SHP77 (cell line): ENCODE data around the gene KRTAP4-16.
"Not testable (repeated sequence)": the region's sequence is repeated elsewhere in the genome, so short reads cannot be mapped to it uniquely, and the experiment has no call there.

Experiments used
- DNase-seq, 2 experiments: peaks; one replicate each; lab custom pipeline; 2025; lab: John Stamatoyannopoulos, UW

The KRTAP4-16 gene

DNA sequence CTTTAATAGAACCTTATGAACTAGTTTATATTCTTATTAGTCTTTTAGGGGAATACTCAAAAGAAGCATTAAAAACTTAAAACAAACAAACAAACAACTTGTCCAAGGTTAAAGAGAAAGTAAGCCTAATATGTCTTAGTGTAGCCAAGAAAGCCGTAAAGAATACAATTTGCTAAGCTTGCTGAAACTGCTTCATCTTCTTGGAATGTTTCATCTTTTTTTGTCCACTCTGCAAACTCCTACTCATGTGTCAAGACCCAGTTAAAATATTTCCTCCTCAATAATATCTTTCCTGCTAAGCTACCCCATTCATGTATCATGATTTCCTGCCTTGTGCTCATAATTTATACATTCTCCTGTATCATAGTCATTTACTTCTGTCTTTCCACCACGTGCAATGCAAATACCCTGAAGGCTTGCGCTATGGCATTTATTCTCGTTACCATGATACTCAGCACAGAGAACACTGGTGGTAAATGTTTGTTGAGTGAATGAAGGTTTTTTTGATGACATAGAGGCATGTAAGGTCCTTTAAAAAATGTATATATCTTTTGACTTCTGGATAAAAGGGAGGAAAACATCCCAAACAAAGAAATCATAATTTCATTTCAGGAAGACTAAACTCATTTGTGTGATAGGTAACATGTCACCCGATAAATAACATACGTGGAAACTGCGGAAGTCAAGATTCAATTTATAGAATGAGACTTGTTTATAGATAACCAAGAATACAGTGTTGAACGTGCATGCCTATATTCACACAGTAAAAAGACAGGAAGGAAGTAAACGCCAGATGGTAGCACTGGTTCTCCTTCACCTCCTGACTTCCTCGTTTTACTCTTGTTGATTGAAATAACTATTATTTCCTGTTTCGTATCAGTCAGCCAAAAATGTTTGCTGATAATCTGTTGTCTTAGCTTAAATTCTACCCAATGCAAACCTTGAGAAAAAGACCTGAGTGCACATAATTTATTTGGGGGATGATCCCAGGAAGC, 18.0 kb upstream of the KRTAP4-16 start:
- DNase-seq = not testable (repeated sequence)

DNA sequence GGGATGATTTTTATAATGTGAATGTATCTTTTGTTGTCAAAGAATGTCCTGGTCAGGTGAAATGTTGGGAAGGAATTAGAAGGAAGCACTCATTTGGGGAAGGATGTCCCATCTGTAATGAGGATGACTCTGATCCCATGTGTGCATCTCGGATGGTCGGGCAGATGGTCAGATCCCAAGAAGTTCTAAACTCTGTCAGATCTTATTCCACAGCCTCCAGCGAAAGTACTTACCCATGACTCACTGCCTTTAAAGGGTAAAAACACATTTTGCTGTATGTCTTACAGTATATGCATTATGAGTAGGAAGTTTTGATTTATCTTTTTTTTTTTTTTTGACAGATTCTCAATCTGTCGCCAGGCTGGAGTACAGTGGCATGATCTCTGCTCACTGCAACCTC, 16.7 kb upstream of the KRTAP4-16 start:
- no peak for DNase-seq

DNA sequence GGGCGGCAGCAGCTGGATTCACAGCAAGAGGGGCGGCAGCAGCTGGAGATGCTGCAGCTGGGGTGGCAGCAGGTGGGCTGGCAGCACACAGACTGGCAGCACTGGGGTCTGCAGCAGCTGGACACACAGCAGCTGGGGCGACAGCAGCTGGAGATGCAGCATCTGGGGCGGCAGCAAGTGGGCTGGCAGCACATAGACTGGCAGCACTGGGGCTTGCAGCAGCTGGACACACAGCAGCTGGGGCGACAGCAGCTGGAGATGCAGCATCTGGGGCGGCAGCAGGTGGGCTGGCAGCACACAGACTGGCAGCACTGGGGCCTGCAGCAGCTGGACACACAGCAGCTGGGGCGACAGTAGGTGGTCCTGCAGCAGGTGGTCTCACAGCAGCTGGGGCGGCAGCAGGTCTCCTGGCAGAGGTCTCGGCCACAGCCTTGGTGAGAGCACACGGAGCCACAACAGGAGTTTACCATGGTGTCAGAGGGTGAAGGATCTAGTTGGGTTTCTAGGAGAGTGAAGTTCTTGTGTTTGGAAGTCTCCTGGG, 15.9 kb upstream of the KRTAP4-16 start, which contains the start of gene KRTAP4-11:
KRTAP4-11 (minus strand) TSS at position 528 of the 541 bp plus-strand sequence; CDS start at position 470, 58 bp downstream.
- DNase-seq = not testable (repeated sequence)

- DNase-seq = no peak
Measured at GRCh38 chr17:41116297-41116696, 14.3 kb upstream of the KRTAP4-16 start.

- DNase-seq = no peak
Measured at GRCh38 chr17:41111151-41111885, 9.3 kb upstream of the KRTAP4-16 start.

DNA sequence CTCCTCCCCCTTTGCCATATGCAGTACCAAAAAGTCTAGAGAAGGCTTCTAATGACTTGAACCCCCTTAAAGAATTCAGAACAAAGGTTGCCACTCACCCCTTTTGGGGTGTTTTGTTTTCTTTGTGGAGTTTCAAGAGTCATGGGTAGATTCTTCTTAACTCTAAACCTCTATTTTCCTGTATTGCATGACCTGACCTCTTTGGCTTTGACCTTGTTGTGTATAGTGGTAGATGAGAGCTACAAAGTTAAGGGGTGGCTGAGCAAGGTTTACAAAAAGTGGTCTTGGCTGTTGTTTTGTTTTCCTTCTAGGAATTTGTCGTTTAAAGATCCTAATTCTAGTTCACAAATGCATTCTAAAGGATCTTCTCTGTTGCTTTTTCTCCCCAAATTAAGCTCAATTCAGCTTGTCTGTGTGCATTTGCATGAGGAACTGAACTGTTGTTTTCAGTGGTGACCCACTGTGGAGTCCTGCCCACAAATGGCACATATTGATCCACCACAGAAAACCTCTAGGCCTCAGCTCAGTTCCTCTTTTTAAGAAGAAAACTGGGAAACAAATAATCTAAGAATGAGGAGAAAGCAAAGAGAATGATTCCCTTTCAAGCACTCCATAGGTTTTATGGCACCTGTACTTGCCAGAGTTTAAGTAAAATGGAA, 6.8 kb upstream of the KRTAP4-16 start:
- not testable (repeated sequence) for DNase-seq

GRCh38 chr17:41107941-41108450, 6.0 kb upstream of the KRTAP4-16 start:
- no peak for DNase-seq

DNA sequence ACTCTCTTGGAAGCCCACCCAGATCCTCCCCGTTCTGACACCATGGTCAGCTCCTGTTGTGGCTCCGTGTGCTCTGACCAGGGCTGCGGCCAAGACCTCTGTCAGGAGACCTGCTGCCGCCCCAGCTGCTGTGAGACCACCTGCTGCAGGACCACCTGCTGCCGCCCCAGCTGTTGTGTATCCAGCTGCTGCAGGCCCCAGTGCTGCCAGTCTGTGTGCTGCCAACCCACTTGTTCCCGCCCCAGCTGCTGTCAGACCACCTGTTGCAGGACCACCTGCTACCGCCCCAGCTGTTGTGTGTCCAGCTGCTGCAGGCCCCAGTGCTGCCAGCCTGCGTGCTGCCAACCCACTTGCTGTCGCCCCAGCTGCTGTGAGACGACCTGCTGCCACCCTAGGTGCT, 3.3 kb upstream of the KRTAP4-16 start, which contains the start of gene KRTAP4-9:
KRTAP4-9 (plus strand) TSS at position 43 of the 400 bp plus-strand sequence; CDS start at position 43, 0 bp downstream.
- not testable (repeated sequence) for DNase-seq

GRCh38 chr17:41104386-41105038, 2.5 kb upstream of the KRTAP4-16 start:
- DNase-seq = not testable (repeated sequence)

GRCh38 chr17:41103896-41104295, 1.9 kb upstream of the KRTAP4-16 start:
- no peak for DNase-seq

- not testable (repeated sequence) for DNase-seq
Measured at GRCh38 chr17:41099682-41100480, 2.1 kb downstream of the KRTAP4-16 start.

DNA sequence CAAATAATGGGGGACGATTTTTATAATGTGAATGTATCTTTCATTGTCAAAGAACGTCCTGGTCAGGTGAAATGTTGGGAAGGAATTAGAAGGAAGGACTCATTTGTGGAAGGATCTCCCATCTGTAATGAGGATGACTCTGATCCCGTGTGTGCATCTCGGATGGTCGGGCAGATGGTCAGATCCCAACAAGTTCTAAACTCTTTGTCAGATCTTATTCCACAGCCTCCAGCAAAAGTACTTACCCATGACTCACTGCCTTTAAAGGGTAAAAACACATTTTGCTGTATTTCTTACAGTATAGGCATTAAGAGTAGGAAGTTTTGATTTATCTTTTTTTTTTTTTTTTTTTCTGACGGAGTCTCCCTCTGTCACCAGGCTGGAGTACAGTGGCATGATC, 3.5 kb downstream of the KRTAP4-16 start:
- no peak for DNase-seq

DNA sequence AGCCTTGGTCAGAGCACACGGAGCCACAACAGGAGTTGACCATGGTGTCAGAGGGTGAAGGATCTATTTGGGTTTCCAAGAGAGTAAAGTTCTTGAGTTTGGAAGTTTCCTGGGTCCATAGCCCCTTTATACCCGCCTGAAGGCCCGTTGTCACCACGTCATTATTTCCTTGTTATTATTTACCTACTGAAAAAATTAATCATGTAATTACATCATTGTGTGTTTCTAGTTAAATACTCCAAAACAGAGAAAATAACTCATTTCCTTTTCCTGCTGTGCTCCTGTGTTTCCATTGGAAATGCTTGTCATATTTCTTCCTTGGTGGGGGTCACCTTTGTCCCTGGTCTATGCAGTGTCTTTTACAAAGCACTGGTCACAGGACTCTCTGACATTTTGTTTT, 4.0 kb downstream of the KRTAP4-16 start, which contains the start of gene KRTAP4-8:
KRTAP4-8 (minus strand) TSS at position 101 of the 400 bp plus-strand sequence; CDS start at position 43, 58 bp downstream.
- no peak for DNase-seq

- no peak for DNase-seq
Measured at GRCh38 chr17:41096055-41096454, 6.0 kb downstream of the KRTAP4-16 start.

GRCh38 chr17:41088760-41089352, 13.2 kb downstream of the KRTAP4-16 start:
- not testable (repeated sequence) for DNase-seq

DNA sequence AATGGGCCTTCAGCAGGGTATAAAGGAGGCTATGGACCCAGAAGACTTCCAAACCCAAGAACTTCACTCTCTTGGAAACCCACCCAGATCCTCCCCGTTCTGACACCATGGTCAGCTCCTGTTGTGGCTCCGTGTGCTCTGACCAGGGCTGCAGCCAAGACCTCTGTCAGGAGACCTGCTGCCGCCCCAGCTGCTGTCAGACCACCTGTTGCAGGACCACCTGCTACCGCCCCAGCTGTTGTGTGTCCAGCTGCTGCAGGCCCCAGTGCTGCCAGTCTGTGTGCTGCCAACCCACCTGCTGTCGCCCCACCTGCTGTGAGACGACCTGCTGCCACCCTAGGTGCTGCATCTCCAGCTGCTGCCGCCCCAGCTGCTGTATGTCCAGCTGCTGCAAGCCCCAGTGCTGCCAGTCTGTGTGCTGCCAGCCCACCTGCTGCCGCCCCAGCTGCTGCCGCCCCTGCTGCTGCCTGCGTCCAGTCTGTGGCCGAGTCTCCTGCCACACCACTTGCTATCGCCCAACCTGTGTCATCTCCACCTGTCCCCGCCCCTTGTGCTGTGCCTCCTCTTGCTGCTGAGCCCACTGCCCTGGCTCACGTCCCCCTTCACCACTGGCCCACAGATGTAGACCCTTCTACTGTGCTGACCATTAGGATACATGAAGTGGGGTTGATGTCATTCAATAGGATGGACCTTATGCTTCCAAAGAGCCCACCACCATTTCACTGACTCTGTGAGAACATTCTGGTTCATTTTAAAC, 17.7 kb downstream of the KRTAP4-16 start, which contains the start of gene KRTAP4-7:
KRTAP4-7 (plus strand) TSS at position 51 of the 757 bp plus-strand sequence; CDS start at position 108, 57 bp downstream.
- not testable (repeated sequence) for DNase-seq

DNA sequence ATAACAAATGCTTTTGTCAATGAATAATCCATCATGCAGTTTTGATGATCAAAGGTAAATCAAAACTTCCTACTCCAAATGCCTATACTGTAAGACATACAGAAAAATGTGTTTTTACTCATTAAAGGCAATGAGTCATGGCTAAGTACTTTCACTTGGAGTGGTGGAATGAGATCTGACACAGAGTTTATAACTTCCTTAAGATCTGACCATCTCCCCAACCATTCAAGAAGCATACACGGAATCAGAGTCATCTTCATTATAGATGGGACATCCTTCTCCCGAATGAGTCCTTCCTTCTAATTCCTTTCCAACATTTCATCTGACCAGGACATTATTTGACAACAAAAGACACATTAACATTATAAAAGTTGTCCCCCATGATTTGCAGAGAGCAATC, 18.6 kb downstream of the KRTAP4-16 start:
- not testable (repeated sequence) for DNase-seq

DNA sequence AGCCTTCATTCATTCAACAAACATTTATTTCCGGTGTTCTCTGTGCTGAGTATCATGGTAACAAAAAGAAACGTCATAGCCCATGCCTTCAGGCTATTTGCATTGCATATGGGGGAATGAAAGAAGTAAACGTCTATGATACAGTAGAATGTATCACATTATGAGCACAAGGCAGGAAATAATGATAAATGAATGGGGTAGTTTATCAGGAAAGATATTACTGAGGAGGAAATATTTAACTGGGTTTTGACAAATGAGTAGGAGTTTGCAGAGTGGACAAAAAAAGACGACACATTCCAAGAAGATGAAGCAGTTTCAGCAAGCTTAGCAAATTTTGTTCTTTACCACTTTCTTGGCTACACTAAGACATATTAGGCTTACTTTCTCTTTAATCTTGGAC, 19.4 kb downstream of the KRTAP4-16 start:
- DNase-seq = no peak

DNA sequence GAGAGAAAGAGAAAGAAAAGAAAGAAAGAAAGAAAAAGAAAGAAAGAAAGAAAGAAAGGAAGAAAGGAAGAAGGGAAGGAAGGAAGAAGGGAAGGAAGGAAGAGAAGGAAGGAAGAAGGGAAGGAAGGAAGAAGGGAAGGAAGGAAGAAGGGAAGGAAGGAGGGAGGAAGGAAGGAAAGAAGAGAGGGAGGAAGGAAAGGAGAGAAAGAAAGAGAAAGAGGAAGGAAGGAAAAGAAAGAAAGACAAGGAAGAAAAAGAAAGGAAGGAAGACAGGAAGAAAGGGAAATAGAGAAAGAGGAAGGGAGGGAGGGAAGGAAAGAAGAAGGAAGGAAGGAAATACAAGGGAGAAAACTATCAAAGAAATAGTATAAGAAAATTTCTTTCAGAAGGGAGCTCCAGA, 25.2 kb downstream of the KRTAP4-16 start:
- no peak for DNase-seq
